GM13976 (cell line): ENCODE measurements around the gene PLEKHG4B.

Experiments used
- DNase-seq: peaks from one replicate; pipeline ENCODE4 v3.0.0; 2012; ENCODE audit warnings: low spot score
- in situ Hi-C: fragments of 300-500 bp; cut with MboI; formaldehyde crosslinking; loops from one replicate; pipeline ENCODE4 v1.12.0; 2022; ENCODE audit warnings: low sequenced_read_pairs, mixed read lengths, inconsistent platforms; ENCODE audit not compliant: unreplicated experiment
- TF ChIP-seq, protein P1 (sequence below): IDR thresholded peaks from 2 replicates; pipeline ENCODE4 v1.5.1; 2012; ENCODE audit warnings: borderline replicate concordance, mild to moderate bottlenecking; ENCODE audit not compliant: insufficient read depth; ENCODE audit errors: extremely low read depth, missing control alignments, control extremely low read depth

Gene PLEKHG4B

DNA sequence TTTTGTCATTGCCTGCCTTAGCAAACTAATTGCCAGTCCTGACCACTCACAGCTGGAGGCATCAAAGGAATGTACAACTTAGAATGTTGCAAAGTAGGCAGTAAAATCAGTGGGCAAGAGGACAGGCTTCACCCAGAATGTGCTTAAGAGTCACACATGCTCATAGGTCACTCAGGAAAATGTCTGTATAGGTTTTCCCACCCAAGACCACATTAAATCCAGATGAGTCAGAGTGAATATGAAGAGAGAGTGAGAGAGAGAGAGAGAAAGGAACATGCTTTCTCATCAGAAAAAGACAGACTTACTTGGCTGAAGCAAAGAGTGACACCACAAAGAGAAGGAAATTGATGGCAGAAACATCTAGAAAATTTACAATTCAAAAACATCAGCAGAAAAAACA lies 37.9 kb downstream of the PLEKHG4B start:
- in situ Hi-C loops: no loop called here
- no peak for DNase-seq
- TF ChIP-seq, protein P1, sequence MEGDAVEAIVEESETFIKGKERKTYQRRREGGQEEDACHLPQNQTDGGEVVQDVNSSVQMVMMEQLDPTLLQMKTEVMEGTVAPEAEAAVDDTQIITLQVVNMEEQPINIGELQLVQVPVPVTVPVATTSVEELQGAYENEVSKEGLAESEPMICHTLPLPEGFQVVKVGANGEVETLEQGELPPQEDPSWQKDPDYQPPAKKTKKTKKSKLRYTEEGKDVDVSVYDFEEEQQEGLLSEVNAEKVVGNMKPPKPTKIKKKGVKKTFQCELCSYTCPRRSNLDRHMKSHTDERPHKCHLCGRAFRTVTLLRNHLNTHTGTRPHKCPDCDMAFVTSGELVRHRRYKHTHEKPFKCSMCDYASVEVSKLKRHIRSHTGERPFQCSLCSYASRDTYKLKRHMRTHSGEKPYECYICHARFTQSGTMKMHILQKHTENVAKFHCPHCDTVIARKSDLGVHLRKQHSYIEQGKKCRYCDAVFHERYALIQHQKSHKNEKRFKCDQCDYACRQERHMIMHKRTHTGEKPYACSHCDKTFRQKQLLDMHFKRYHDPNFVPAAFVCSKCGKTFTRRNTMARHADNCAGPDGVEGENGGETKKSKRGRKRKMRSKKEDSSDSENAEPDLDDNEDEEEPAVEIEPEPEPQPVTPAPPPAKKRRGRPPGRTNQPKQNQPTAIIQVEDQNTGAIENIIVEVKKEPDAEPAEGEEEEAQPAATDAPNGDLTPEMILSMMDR: no peak

DNA sequence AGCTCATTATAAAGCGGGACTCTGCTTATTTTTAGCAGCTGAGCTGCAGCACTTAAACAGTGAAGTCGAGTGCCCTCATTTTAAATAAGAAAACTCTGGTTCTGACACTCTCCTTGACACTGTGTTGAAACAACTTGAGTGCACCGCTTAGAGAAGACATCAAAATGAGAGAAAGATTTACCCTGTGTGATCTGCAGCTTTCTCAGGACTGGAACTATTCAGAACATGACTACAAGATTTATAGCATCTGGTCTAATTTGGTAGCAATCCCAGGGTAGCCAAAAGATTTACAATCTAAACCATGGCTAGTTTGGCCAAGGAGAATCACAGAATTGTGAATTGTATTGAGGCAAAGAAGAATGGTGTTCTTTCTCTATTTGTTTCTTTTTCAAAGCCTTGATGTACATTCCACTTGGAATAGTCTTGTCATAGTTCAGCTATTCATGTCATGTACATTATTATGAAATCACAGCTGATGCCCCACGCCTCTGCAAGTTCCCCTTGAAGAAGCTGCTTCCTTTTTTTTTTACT lies 38.7 kb downstream of the PLEKHG4B start:
- in situ Hi-C loops: no loop called here
- TF ChIP-seq, protein P1: no peak
- no peak for DNase-seq

DNA sequence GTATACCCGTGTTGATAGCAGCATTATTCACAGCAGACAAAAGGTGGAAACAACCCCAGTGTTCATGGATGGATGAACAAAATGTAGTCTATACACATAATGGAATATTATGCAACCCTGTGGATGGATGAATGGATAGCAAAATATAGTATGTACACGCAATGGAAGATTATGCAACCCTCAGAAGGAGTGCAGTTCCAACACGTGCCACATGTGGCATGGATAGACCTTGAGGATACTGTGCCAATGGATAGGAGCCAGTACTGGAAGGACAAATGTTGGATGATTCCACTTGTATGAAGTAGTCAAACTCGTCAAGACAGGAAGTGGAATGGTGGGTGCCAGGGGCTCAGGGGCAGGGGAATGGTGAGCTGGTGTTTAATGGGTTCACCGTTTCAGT lies 44.9 kb downstream of the PLEKHG4B start:
- in situ Hi-C loops: no loop called here
- TF ChIP-seq, protein P1: no peak

DNA sequence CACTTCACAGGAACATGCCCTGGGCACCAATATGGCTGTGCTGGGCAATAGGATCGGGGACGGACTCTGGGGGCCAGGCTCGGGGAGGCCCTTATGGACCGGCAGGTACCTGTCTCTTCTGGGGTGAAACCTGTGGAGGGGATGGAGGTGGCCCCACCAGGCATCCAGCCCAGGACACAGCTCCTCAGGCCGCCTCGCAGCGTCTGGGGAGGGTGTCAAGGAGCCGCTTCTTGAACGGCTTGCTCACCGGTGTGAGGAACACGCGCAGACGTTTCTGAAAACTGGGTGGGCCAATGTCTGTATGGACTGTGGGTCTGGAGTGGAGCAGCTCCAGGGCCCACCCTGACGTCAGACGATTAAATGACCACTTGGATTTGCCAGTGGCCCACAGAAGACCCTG lies 45.8 kb downstream of the PLEKHG4B start:
- TF ChIP-seq, protein P1: no peak
- in situ Hi-C loops: no loop called here
- no peak for DNase-seq

More for the DNA sequence above, 44.9 kb downstream of the PLEKHG4B start:
- DNase-seq: no peak

DNA sequence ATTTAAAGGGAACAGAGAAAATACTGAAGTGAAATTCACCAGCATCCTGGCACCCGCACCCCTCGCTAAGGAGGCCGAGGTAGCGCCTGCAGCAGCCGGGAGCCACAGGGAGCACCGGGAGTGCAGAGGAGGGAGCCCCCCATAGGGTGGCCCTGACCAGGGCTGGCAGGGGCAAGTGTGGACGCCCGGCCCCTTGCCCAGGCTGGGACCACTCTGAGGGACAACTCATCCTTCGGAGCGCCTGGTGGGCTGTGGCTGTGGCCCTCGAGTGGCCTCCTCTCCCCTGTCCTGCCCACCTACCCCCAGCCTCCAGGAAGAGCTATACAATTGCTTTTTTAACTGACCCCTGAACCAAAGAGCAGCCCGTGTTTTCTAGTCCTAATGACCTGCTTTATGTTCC lies 47.0 kb downstream of the PLEKHG4B start:
- TF ChIP-seq, protein P1: no peak
- in situ Hi-C loops: no loop called here
- no peak for DNase-seq

GRCh38 chr5:139579-140442 lies 47.8 kb downstream of the PLEKHG4B start:
- peak; percentile 38 for DNase-seq
- in situ Hi-C loops: no loop called here
- TF ChIP-seq, protein P1: no peak

GRCh38 chr5:140443-140829 lies 48.5 kb downstream of the PLEKHG4B start:
- peak; percentile 36 for DNase-seq
- in situ Hi-C loops: no loop called here
- TF ChIP-seq, protein P1: no peak
